HG03442 (cell line): ENCODE results near the gene CCDC169.
"Not testable (repeated sequence)": the region's sequence is repeated elsewhere in the genome, so short reads cannot be mapped to it uniquely, and the experiment has no call there.

Experiments
- ATAC-seq: cut with Tn5 transposase; IDR thresholded peaks from one replicate; pipeline ENCODE4 v1.9.1; 2021; ENCODE audit warnings: mild to moderate bottlenecking, moderate library complexity; ENCODE audit not compliant: unreplicated experiment

Gene CCDC169

GRCh38 chr13:36319793-36320192, 22.2 kb upstream of the CCDC169 start:
- not testable (repeated sequence) for ATAC-seq

GRCh38 chr13:36313047-36313969, 15.7 kb upstream of the CCDC169 start:
- no peak for ATAC-seq

DNA sequence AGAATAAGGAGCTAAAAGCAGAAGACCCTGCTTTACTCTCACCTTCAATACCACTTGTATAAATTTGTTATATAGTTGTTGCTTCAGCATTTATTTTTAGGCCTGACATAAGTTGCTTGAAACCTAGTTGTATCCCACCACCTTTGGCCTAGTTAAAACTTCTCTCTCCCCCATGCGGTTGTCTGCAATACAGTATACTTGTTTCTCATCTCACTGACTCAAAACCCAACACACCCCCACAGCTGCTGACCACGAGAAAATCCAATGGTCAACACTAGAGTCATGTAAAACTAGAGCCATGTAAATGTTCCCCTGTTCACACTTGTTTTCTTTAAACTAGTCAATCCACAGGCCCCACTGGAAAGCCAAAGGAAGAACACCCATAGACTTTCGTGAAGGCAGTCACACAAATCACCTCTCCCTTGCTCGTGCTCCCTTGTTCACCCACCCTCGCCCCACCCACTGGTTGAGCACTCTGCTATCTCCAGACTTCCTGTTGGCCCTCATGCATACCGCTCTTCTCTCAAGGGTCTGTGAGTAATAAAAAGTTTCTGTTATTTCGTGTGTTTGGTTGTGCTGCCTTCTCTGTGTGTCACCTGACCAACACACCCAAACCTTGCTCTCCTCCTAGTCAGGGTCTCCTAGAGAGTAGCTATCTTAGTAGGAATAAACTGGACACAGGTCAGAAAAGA, 12.9 kb upstream of the CCDC169 start:
- peak; percentile 86 for ATAC-seq

- no peak for ATAC-seq
Measured at GRCh38 chr13:36302289-36302688, 4.7 kb upstream of the CCDC169 start.

DNA sequence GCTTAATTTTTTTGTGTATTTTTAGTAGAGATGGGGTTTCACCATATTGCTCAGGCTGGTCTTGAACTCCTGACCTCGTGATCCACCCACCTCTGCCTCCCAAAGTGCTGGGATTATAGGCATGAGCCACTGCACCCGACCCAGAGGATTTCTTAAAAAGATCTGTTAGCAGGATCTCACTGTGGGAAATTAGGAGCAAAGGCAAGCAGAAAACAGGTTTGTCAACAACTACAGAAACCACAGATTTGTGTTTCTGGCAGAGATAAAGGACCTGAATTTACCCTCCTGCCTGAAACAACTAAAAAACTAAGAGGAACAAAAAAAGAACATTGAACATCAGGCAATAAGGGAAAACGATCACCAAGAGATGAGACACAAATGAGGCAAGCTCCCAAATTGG, 1.9 kb upstream of the CCDC169 start:
- ATAC-seq: not testable (repeated sequence)

- ATAC-seq: no peak
Measured at GRCh38 chr13:36298535-36299068, 988 bp upstream of the CCDC169 start.

DNA sequence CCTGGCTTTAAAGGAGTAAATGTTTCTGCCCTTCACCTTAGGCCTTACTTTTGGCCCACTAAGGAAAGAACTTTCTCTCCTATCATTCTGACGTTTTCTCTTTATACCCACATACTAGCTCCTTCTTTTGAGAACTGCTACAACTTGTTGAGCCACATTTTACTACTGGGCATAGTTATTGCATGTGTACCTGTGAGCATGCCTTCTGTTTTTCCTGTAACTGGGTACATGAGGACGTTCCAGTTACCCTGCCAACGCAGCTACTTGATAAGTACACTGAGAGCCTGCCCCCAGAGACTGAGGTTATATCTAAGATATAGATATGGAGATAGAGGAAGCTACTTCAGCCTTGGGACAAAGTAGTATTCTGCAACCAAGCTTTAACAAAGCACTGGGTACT, 3.5 kb downstream of the CCDC169 start:
- ATAC-seq: no peak

DNA sequence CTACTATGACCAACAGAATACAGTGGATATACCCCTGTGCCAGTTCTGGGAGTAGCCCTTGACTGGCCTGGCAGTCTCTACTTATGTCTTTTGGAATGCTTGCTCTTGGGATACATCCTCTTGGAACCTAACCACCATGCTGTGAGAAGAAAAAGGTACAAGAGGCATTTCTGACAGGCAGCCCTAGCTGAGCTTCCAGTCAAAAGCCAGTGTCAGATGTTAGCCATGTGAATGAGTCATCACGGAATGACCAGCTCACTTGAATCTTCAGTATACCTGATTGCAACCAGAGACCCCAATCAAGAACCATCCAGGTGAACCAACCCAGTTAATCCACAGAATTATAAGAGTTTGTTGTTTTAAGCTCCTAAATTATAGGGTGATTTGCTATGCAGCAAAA, 4.1 kb downstream of the CCDC169 start:
- ATAC-seq: no peak

GRCh38 chr13:36288794-36289391, 8.7 kb downstream of the CCDC169 start:
- ATAC-seq: no peak

DNA sequence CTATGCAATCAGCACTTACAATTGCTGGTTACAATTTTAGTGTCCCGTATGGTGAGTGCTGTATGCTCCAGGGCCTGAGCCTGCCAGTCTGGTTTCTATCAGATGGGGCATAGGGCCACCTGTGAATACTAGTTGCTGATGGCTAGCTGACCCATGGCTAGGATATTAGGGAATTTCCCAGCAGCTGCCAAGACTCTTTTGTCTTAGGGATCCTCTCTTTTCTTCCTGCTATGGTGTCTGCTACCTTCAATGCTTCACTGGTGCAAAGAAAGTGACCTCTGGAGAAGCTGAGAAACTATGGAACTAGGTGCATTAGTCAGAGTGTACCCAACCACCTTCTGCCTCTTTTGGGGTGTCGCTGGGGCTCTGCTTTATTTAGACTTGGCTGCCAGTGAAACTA, 11.6 kb downstream of the CCDC169 start:
- no peak for ATAC-seq

GRCh38 chr13:36282821-36283432, 14.7 kb downstream of the CCDC169 start:
- ATAC-seq: no peak

GRCh38 chr13:36275190-36276002, 22.2 kb downstream of the CCDC169 start:
- ATAC-seq: peak; percentile 54

- no peak for ATAC-seq
Measured at GRCh38 chr13:36273431-36273830, 24.2 kb downstream of the CCDC169 start.

DNA sequence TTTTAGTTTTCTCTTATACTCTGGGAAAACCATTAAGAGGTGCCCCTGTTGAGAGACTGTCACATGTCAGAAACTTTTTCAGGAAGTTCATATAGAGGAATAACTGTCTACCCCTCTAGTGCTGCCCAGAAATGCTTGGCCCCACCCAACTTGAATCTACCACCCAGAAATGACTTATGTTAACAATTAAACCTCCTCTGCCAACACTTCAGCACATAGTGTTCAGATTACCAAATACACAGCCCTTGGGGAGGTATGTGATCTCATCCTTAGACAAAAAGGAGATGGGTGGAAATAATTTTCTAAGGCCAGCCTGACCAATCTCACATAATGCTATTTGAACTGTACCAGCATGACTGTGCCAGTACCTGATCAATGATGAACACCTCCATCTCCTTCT, 35.6 kb downstream of the CCDC169 start:
- ATAC-seq: no peak

- ATAC-seq: no peak
Measured at GRCh38 chr13:36261011-36261410, 36.6 kb downstream of the CCDC169 start.

- ATAC-seq: no peak
Measured at GRCh38 chr13:36259361-36260137, 38.1 kb downstream of the CCDC169 start.

DNA sequence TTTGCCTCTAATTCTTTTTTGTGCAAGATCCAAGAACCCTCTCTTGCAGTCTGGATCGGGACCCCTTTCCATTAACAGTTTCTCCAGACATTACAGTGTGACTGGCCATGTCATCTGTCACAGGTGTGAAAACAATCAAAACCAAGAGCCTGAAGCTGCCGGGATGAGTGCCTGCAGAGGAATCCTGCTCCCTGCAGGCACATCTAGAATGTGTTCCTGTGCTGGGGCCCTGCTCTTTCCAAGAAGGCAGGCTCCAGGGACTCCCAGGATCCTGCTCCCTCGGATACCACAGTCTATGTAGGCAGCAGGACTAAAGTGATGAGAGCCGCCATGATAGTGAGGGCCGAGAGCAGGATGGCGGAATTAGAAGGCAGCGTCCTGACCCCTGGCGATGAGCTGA, 38.8 kb downstream of the CCDC169 start:
- no peak for ATAC-seq

- ATAC-seq: peak; percentile 84
Measured at GRCh38 chr13:36251526-36251925, 46.1 kb downstream of the CCDC169 start.

- no peak for ATAC-seq
Measured at GRCh38 chr13:36251017-36251416, 46.6 kb downstream of the CCDC169 start.
